ENCODE results near the gene LSAMP. TPM values are rescaled to one million over a fixed set of nuclear protein-coding genes. Genes with fewer than 3 reads are reported as not detected.

The LSAMP gene
- total RNA-seq, 2 donors from 2014 or later = 1.1 to 5.9 TPM

- no peak for DNase-seq
- intact Hi-C loops (cut with DNase I) = no loop called here
- H3K4me3 ChIP-seq = no peak overlapping the region
- H3K27ac ChIP-seq = no peak overlapping the region
- H3K9me3 ChIP-seq = no peaks in the 10 kb centered on the region
- H3K36me3 ChIP-seq = no peaks in the 10 kb centered on the region
- TF ChIP-seq, protein P1, sequence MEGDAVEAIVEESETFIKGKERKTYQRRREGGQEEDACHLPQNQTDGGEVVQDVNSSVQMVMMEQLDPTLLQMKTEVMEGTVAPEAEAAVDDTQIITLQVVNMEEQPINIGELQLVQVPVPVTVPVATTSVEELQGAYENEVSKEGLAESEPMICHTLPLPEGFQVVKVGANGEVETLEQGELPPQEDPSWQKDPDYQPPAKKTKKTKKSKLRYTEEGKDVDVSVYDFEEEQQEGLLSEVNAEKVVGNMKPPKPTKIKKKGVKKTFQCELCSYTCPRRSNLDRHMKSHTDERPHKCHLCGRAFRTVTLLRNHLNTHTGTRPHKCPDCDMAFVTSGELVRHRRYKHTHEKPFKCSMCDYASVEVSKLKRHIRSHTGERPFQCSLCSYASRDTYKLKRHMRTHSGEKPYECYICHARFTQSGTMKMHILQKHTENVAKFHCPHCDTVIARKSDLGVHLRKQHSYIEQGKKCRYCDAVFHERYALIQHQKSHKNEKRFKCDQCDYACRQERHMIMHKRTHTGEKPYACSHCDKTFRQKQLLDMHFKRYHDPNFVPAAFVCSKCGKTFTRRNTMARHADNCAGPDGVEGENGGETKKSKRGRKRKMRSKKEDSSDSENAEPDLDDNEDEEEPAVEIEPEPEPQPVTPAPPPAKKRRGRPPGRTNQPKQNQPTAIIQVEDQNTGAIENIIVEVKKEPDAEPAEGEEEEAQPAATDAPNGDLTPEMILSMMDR (IDR thresholded peaks at IDR 0.05) = no peak
- no peaks in the 10 kb centered on the region for H3K4me1 ChIP-seq
- no peaks in the 10 kb centered on the region for H3K27me3 ChIP-seq
- no peak overlapping the region for H3K9ac ChIP-seq (ENCODE audit: low read depth in 2 of 2, low read length in 2 of 2)
These were observed 247.2 kb downstream of the LSAMP start for GRCh38 chr3:116198087-116198486.

- H3K36me3 ChIP-seq = no peaks in the 10 kb centered on the region
- no peaks in the 10 kb centered on the region for H3K4me1 ChIP-seq
- TF ChIP-seq, protein P1 (IDR thresholded peaks at IDR 0.05) = no peak
- no peaks in the 10 kb centered on the region for H3K27me3 ChIP-seq
- H3K27ac ChIP-seq = no peak overlapping the region
- H3K9me3 ChIP-seq = no peaks in the 10 kb centered on the region
- no peak overlapping the region for H3K9ac ChIP-seq (ENCODE audit: low read depth in 2 of 2, low read length in 2 of 2)
- DNase-seq = no peak
- intact Hi-C loops (cut with DNase I) = no loop called here
- H3K4me3 ChIP-seq = no peak overlapping the region
These were observed 252.8 kb downstream of the LSAMP start for GRCh38 chr3:116192464-116192863.

- no peaks in the 10 kb centered on the region for H3K9me3 ChIP-seq
These were observed 253.9 kb downstream of the LSAMP start for GRCh38 chr3:116191409-116191808.

DNA sequence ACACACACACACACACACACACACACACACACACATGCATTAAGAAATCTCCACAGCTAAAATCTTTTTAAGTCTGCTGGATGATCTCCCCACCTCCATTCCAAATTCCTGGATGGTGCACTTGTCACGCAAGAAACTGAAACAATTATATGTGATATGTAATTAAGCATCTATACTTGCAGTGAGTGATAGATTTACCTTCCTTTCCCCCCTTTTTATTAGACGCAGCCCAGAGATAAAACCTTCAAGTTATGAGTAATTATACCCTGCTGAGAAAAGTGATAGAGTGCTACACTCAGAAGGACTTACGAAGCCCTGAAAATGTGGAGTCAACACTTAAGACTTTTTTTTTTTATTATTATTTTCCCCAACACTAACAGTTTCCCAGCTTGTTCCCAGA lies 255.2 kb downstream of the LSAMP start:
- TF ChIP-seq, protein P1 (IDR thresholded peaks at IDR 0.05) = no peak
- no peaks in the 10 kb centered on the region for H3K27me3 ChIP-seq
- intact Hi-C loops (cut with DNase I) = no loop called here

More at GRCh38 chr3:116191409-116191808, 253.9 kb downstream of the LSAMP start:
- Histone ChIP-seq H3K27ac (no peak overlapping the region), H3K4me3 (no peak overlapping the region), H3K9ac (ENCODE audit: low read depth in 2 of 2, low read length in 2 of 2) (no peak overlapping the region), H3K4me1 (no peaks in the 10 kb centered on the region), H3K27me3 (no peaks in the 10 kb centered on the region), H3K36me3 (no peaks in the 10 kb centered on the region)
- DNase-seq = no peak
- intact Hi-C loops (cut with DNase I) = no loop called here
- TF ChIP-seq, protein P1 (IDR thresholded peaks at IDR 0.05) = no peak

DNA sequence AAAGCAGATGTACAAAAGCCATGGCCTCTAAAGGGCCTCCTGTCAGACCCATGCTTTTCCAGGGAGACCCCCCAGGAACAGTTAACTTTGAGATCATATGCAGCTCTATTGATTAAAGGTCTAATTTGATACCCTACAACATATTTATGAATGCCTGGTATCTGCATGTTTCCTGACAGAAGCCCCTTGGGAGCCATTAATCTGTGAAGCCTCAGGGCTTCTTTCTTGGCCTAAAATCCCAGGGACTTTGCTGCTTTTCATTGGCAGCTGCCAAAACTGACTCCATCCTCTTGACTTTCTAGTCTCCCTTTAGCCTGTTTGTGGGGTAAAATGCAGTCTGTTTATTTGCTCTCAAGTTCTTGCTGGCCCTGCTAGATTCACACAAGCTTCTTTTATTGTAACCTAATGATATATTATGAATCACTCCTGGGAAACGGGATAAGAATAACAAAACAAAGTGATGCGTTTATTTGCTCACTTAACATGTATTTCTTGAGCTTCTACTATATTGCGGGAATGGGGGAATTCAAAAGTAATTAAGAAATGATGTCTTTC lies 257.0 kb downstream of the LSAMP start:
- Histone ChIP-seq H3K9ac (ENCODE audit: low read depth in 2 of 2, low read length in 2 of 2) (no peak overlapping the region), H3K4me3 (no peak overlapping the region), H3K36me3 (no peaks in the 10 kb centered on the region), H3K27ac (no peak overlapping the region), H3K4me1 (no peaks in the 10 kb centered on the region), H3K27me3 (no peaks in the 10 kb centered on the region), H3K9me3 (no peaks in the 10 kb centered on the region)
- DNase-seq = no peak
- TF ChIP-seq, protein P1 (IDR thresholded peaks at IDR 0.05) = no peak
- intact Hi-C loops (cut with DNase I) = no loop called here

More for the DNA sequence above, 255.2 kb downstream of the LSAMP start:
- Histone ChIP-seq H3K27ac (no peak overlapping the region), H3K9me3 (no peaks in the 10 kb centered on the region), H3K36me3 (no peaks in the 10 kb centered on the region), H3K4me1 (no peaks in the 10 kb centered on the region), H3K4me3 (no peak overlapping the region), H3K9ac (ENCODE audit: low read depth in 2 of 2, low read length in 2 of 2) (no peak overlapping the region)
- no peak for DNase-seq

All from colonic mucosa (tissue), 4 donors.